ENCODE results near the gene HLA-A. TPM values are rescaled to one million over a fixed set of nuclear protein-coding genes. Genes with fewer than 3 reads are reported as not detected.
"Not testable (repeated sequence)": the region's sequence is repeated elsewhere in the genome, so short reads cannot be mapped to it uniquely, and the experiment has no call there.

The HLA-A gene
- total RNA-seq, 2 donors from 2014 or later = 1,960 to 2,242 TPM

DNA sequence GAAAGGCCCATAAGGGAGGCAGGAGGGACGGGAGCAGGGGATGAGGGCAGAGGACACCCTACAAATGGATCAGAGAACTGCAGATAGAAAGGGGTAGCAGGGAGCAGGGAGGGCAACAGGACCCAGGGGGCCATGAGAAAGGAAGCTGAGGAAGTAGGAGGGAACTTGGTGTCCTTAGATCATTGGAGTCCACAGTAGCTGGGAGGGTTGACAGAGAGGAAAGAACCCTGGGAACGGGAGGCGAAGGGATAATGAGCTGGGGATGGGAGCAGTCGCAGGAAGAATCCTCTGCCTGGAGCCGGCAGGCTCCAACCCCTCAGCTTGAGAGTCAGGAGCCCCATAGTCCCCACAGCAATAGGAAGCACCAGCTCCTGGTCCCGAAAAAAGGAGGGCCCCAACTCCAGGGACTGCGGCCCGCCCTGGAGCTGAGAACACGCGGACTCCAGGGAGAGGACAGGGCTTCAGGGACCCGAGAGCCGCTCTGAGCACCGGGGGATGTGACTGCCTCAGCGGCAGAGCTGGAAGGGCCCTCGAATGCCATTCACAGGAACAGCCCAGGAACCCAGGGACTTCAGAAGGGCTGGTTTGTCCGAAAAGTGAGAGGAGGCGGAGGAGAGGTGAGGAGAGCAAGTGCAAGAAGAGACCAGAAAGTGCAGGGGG is 32.7 kb downstream of the HLA-A start:
- peaks cover 47% of the 10 kb centered on the region for H3K4me1 Mint-ChIP-seq
- ATAC-seq (no peak), DNase-seq (no peak)
- peaks cover 19% of the 10 kb centered on the region for H3K36me3 Mint-ChIP-seq (ENCODE audit: low read depth)
- peaks cover 55% of the 10 kb centered on the region for H3K27me3 Mint-ChIP-seq
- peak overlapping the region; percentile 93 for H3K4me3 Mint-ChIP-seq
- H3K9me3 ChIP-seq (ENCODE audit: control insufficient read depth, low read length, poor library complexity, severe bottlenecking) = no peaks in the 10 kb centered on the region
- no peak overlapping the region for H3K27ac Mint-ChIP-seq

- Mint-ChIP-seq H3K36me3 (ENCODE audit: low read depth) (peaks cover 19% of the 10 kb centered on the region), H3K4me3 (peak overlapping the region; percentile 93), H3K27me3 (peaks cover 55% of the 10 kb centered on the region), H3K27ac (peak overlapping the region; percentile 74), H3K4me1 (peaks cover 47% of the 10 kb centered on the region)
- no peak for ATAC-seq
- DNase-seq = no peak
- no peaks in the 10 kb centered on the region for H3K9me3 ChIP-seq (ENCODE audit: control insufficient read depth, low read length, poor library complexity, severe bottlenecking)
These were observed 33.2 kb downstream of the HLA-A start for GRCh38 chr6:29975561-29975907.

GRCh38 chr6:29976253-29976587 is 33.9 kb downstream of the HLA-A start:
- H3K9me3 ChIP-seq (ENCODE audit: control insufficient read depth, low read length, poor library complexity, severe bottlenecking) = no peaks in the 10 kb centered on the region
- H3K36me3 Mint-ChIP-seq (ENCODE audit: low read depth) = peaks cover 19% of the 10 kb centered on the region
- DNase-seq (no peak), ATAC-seq (no peak)
- H3K4me3 Mint-ChIP-seq = peak overlapping the region; percentile 93
- H3K27me3 Mint-ChIP-seq = peaks cover 55% of the 10 kb centered on the region
- H3K4me1 Mint-ChIP-seq = peaks cover 47% of the 10 kb centered on the region
- peak overlapping the region; percentile 74 for H3K27ac Mint-ChIP-seq

GRCh38 chr6:29976588-29977424 is 34.5 kb downstream of the HLA-A start:
- Mint-ChIP-seq H3K36me3 (ENCODE audit: low read depth) (peaks cover 19% of the 10 kb centered on the region), H3K27me3 (peaks cover 55% of the 10 kb centered on the region), H3K4me3 (peak overlapping the region; percentile 93), H3K27ac (peak overlapping the region; percentile 74), H3K4me1 (peaks cover 48% of the 10 kb centered on the region)
- no peaks in the 10 kb centered on the region for H3K9me3 ChIP-seq (ENCODE audit: control insufficient read depth, low read length, poor library complexity, severe bottlenecking)
- DNase-seq = peak; percentile 32 to 44 (median 32)
- peak; percentile 94 for ATAC-seq

GRCh38 chr6:29977425-29977727 is 35.0 kb downstream of the HLA-A start:
- H3K27ac Mint-ChIP-seq = peak overlapping the region; percentile 74
- no peaks in the 10 kb centered on the region for H3K9me3 ChIP-seq (ENCODE audit: control insufficient read depth, low read length, poor library complexity, severe bottlenecking)
- peak overlapping the region; percentile 93 for H3K4me3 Mint-ChIP-seq
- peaks cover 44% of the 10 kb centered on the region for H3K4me1 Mint-ChIP-seq
- ATAC-seq = no peak
- H3K27me3 Mint-ChIP-seq = peaks cover 50% of the 10 kb centered on the region
- peaks cover 17% of the 10 kb centered on the region for H3K36me3 Mint-ChIP-seq (ENCODE audit: low read depth)
- DNase-seq = no peak

GRCh38 chr6:29980013-29980412 is 37.7 kb downstream of the HLA-A start:
- not testable (repeated sequence) for H3K9me3 ChIP-seq (ENCODE audit: control insufficient read depth, low read length, poor library complexity, severe bottlenecking); H3K36me3 Mint-ChIP-seq (ENCODE audit: low read depth); H3K27ac Mint-ChIP-seq; ATAC-seq; H3K4me3 Mint-ChIP-seq; DNase-seq
- peaks cover 34% of the 10 kb centered on the region for H3K27me3 Mint-ChIP-seq
- peaks cover 28% of the 10 kb centered on the region for H3K4me1 Mint-ChIP-seq

- ATAC-seq (no peak), DNase-seq (no peak)
- no peak overlapping the region for H3K27ac Mint-ChIP-seq
- H3K4me1 Mint-ChIP-seq = peaks cover 23% of the 10 kb centered on the region
- peaks cover 7% of the 10 kb centered on the region for H3K36me3 Mint-ChIP-seq (ENCODE audit: low read depth)
- H3K27me3 Mint-ChIP-seq = peaks cover 34% of the 10 kb centered on the region
- H3K9me3 ChIP-seq (ENCODE audit: control insufficient read depth, low read length, poor library complexity, severe bottlenecking) = no peaks in the 10 kb centered on the region
- H3K4me3 Mint-ChIP-seq = no peak overlapping the region
These were observed 38.2 kb downstream of the HLA-A start for GRCh38 chr6:29980511-29980910.

GRCh38 chr6:29981211-29981812 is 39.0 kb downstream of the HLA-A start:
- no peak overlapping the region for H3K27ac Mint-ChIP-seq
- no peak for DNase-seq
- peaks cover 16% of the 10 kb centered on the region for H3K4me1 Mint-ChIP-seq
- peaks cover 27% of the 10 kb centered on the region for H3K27me3 Mint-ChIP-seq
- no peak for ATAC-seq
- H3K36me3 Mint-ChIP-seq (ENCODE audit: low read depth) = peaks cover 5% of the 10 kb centered on the region
- H3K4me3 Mint-ChIP-seq = no peak overlapping the region
- no peaks in the 10 kb centered on the region for H3K9me3 ChIP-seq (ENCODE audit: control insufficient read depth, low read length, poor library complexity, severe bottlenecking)

DNA sequence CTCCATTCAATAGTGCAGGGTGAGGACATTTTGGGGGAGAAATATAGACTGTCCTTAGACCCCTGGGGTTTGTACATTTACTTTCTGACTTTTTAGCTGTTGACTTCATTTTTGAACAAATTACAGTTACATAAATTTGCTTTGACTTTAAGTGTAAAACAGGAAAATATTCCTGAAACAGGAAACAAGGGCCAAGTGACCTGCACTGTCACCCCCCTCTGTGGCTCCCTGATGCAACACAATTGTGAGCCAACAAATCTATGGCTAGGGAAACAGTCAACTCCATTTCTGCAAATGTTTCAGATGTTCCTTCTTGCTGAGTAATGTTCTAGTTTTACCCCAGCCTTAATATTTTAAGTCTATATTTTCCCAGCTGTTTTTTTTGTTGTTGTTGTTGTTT is 39.8 kb downstream of the HLA-A start:
- ATAC-seq (no peak), DNase-seq (no peak)
- H3K4me3 Mint-ChIP-seq = no peak overlapping the region
- peaks cover 10% of the 10 kb centered on the region for H3K4me1 Mint-ChIP-seq
- no peaks in the 10 kb centered on the region for H3K9me3 ChIP-seq (ENCODE audit: control insufficient read depth, low read length, poor library complexity, severe bottlenecking)
- no peak overlapping the region for H3K27ac Mint-ChIP-seq
- H3K36me3 Mint-ChIP-seq (ENCODE audit: low read depth) = peaks cover 5% of the 10 kb centered on the region
- peaks cover 19% of the 10 kb centered on the region for H3K27me3 Mint-ChIP-seq

DNA sequence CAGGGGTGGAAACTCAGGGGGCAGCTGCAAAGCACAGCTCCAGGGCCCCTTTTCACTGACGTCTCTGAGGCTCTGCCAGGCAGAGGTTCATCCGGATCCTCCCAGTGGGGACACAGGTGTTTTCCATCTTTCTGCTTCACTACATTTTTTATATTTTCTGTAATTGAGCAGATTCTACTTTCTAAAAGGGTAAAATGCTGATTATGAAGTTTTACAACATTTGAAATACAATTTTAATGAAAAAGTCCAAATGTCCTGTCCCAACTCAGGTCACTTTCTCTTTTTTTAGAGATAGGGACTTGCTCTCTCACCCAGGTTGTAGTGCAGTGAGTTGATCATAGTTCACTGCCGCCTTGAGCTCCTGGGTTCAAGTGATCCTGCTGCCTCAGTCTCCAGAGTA is 41.9 kb downstream of the HLA-A start:
- H3K36me3 Mint-ChIP-seq (ENCODE audit: low read depth) = peaks cover 8% of the 10 kb centered on the region
- peaks cover 26% of the 10 kb centered on the region for H3K27me3 Mint-ChIP-seq
- H3K4me3 Mint-ChIP-seq = no peak overlapping the region
- no peak for DNase-seq
- H3K9me3 ChIP-seq (ENCODE audit: control insufficient read depth, low read length, poor library complexity, severe bottlenecking) = no peaks in the 10 kb centered on the region
- H3K27ac Mint-ChIP-seq = no peak overlapping the region
- no peak for ATAC-seq
- H3K4me1 Mint-ChIP-seq = peaks cover 7% of the 10 kb centered on the region

- H3K9me3 ChIP-seq (ENCODE audit: control insufficient read depth, low read length, poor library complexity, severe bottlenecking) = no peaks in the 10 kb centered on the region
- DNase-seq (no peak), ATAC-seq (no peak)
- Mint-ChIP-seq H3K27ac (no peak overlapping the region), H3K4me1 (peaks cover 7% of the 10 kb centered on the region), H3K4me3 (no peak overlapping the region), H3K36me3 (ENCODE audit: low read depth) (peaks cover 8% of the 10 kb centered on the region), H3K27me3 (peaks cover 33% of the 10 kb centered on the region)
These were observed 42.7 kb downstream of the HLA-A start for GRCh38 chr6:29984992-29985391.

DNA sequence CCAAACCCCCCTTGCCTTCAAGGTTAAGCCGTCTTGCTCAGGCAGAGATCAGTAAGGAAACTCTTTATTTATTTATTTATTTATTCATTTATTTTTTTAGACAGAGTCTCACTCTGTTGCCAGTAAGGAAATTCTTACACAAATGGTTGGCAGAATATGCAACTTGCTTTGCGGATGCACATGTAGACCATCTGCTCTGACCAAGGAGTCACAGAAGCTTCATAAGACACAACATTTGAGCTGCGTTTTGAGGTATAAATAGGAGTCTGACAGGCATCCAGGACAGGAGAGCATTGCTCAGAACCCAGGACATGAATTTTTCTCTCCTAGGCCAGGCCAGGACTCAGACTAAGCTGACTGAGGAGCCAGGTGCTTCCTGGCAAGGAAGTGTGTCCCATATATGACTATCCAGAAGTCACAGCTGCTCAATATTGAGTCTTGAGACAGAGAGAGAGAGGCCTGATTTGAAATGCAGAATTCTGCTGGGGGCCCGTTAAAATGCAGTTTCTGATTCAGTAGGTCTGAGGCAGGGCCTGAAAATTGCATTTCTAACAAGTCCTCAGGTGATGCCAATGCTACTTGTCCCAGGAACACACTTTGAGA is 43.9 kb downstream of the HLA-A start:
- Mint-ChIP-seq H3K4me1 (peaks cover 7% of the 10 kb centered on the region), H3K27me3 (peaks cover 33% of the 10 kb centered on the region), H3K4me3 (no peak overlapping the region), H3K27ac (no peak overlapping the region), H3K36me3 (ENCODE audit: low read depth) (peaks cover 8% of the 10 kb centered on the region)
- no peak for DNase-seq
- H3K9me3 ChIP-seq (ENCODE audit: control insufficient read depth, low read length, poor library complexity, severe bottlenecking) = no peaks in the 10 kb centered on the region
- no peak for ATAC-seq

DNA sequence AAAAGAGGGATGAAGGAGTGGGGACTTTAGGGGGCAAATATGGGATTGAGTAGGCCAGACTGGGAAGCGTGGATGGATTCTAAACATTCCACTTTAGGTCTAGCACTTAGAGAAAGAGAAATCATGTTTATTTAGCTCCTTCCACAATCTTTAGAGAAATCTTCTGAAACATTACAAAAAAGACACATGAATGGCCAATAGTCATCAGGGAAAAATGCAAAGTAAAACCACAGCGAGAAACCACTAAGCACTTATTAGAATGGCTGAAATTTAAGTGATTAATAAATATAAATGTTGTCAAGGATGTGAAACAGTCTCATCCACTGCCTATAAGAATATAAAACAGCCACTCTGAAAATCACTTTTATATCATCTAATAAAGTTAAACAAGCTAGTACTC is 46.9 kb downstream of the HLA-A start:
- peaks cover 37% of the 10 kb centered on the region for H3K27me3 Mint-ChIP-seq
- no peak overlapping the region for H3K4me3 Mint-ChIP-seq

More for the DNA sequence above, 46.9 kb downstream of the HLA-A start:
- no peaks in the 10 kb centered on the region for H3K9me3 ChIP-seq (ENCODE audit: control insufficient read depth, low read length, poor library complexity, severe bottlenecking)
- DNase-seq (no peak), ATAC-seq (no peak)
- H3K27ac Mint-ChIP-seq = no peak overlapping the region
- peaks cover 4% of the 10 kb centered on the region for H3K4me1 Mint-ChIP-seq
- peaks cover 3% of the 10 kb centered on the region for H3K36me3 Mint-ChIP-seq (ENCODE audit: low read depth)

Measured in T-helper 17 cell (primary cell).